ENCODE data around the gene RAET1E.

The RAET1E gene

DNA sequence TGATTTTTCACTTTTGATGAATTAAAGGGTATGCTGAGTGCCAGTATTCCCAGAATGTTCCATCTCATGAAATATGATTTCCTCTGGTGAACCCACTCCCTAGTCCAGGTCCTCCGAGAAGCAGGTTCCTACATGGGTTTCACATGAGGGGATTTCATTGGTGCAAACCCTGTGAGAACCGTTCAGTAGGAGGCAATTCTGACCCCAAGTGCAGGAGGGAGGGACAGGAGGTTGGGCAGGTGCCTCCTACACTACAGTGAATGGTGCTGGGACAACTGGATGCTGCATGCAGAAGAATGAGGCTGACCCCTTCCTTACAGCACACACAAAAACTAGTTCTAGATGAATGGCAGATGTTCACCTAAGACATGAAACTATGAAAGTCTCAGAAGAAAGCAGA, 38.8 kb upstream of the RAET1E start:
- no peaks in the 10 kb centered on the region for H3K9me3 ChIP-seq (ENCODE audit: control extremely low read depth in 1 of 5, control insufficient read depth in 4 of 5, insufficient read depth in 2 of 5, low read depth in 1 of 5, low read length in 4 of 5)
- DNase-seq = no peak
- POLR2A ChIA-PET = no interaction called here

GRCh38 chr6:149935668-149936067, 37.8 kb upstream of the RAET1E start:
- no peaks in the 10 kb centered on the region for H3K36me3 ChIP-seq (ENCODE audit: control insufficient read depth in 4 of 4, insufficient read depth in 4 of 4, low read length in 3 of 4)
- no peak overlapping the region for H3K4me3 ChIP-seq (ENCODE audit: control insufficient read depth in 1 of 7, extremely low read depth in 1 of 7, insufficient read depth in 4 of 7, low read depth in 2 of 7, low read length in 6 of 7)
- CTCF ChIA-PET = interaction anchor here (0.8 to 1.7 kb wide), 5 partner anchors 15 to 104 kb away, joined by 3 to 7 read pairs (median 4); no protein-coding TSS in a partner anchor
- POLR2A ChIA-PET = no interaction called here
- peaks cover 0 to 12% (median 10%) of the 10 kb centered on the region in 4 experiments for H3K4me1 ChIP-seq (ENCODE audit: control extremely low read depth in 1 of 4, control insufficient read depth in 4 of 4, insufficient read depth in 4 of 4, low read length in 3 of 4)
- H3K9me3 ChIP-seq (ENCODE audit: control extremely low read depth in 1 of 5, control insufficient read depth in 4 of 5, insufficient read depth in 2 of 5, low read depth in 1 of 5, low read length in 4 of 5) = no peaks in the 10 kb centered on the region
- no peak for DNase-seq
- peaks cover 35 to 96% (median 58%) of the 10 kb centered on the region in 5 experiments for H3K27me3 ChIP-seq (replicated peaks in 2 of 5; ENCODE audit: control insufficient read depth in 4 of 5, insufficient read depth in 5 of 5, low read length in 4 of 5)
- 46% methylated on average over 2 of the region's 2 CpGs for WGBS (ENCODE audit: insufficient coverage)
- no peak overlapping the region for H3K27ac ChIP-seq (ENCODE audit: insufficient read depth in 1 of 2, low read depth in 1 of 2, low read length in 2 of 2, poor library complexity in 1 of 2, severe bottlenecking in 2 of 2)

More for the DNA sequence above, 38.8 kb upstream of the RAET1E start:
- Histone ChIP-seq H3K4me3 (ENCODE audit: control insufficient read depth in 1 of 7, extremely low read depth in 1 of 7, insufficient read depth in 4 of 7, low read depth in 2 of 7, low read length in 6 of 7) (no peak overlapping the region), H3K27me3 (replicated peaks in 2 of 5; ENCODE audit: control insufficient read depth in 4 of 5, insufficient read depth in 5 of 5, low read length in 4 of 5) (peaks cover 35 to 95% (median 57%) of the 10 kb centered on the region in 5 experiments), H3K36me3 (ENCODE audit: control insufficient read depth in 4 of 4, insufficient read depth in 4 of 4, low read length in 3 of 4) (no peaks in the 10 kb centered on the region), H3K27ac (ENCODE audit: insufficient read depth in 1 of 2, low read depth in 1 of 2, low read length in 2 of 2, poor library complexity in 1 of 2, severe bottlenecking in 2 of 2) (no peak overlapping the region), H3K4me1 (ENCODE audit: control extremely low read depth in 1 of 4, control insufficient read depth in 4 of 4, insufficient read depth in 4 of 4, low read length in 3 of 4) (peaks cover 0 to 23% (median 17%) of the 10 kb centered on the region in 4 experiments)
- CTCF ChIA-PET = interaction anchor here (1.5 to 1.7 kb wide), 2 partner anchors 14 to 25 kb away, joined by 4 to 7 read pairs; no protein-coding TSS in a partner anchor
- 40% methylated on average over 1 of the region's 2 CpGs for WGBS (ENCODE audit: insufficient coverage)

- Histone ChIP-seq H3K4me3 (ENCODE audit: control insufficient read depth in 1 of 7, extremely low read depth in 1 of 7, insufficient read depth in 4 of 7, low read depth in 2 of 7, low read length in 6 of 7) (no peak overlapping the region), H3K9me3 (ENCODE audit: control extremely low read depth in 1 of 5, control insufficient read depth in 4 of 5, insufficient read depth in 2 of 5, low read depth in 1 of 5, low read length in 4 of 5) (no peaks in the 10 kb centered on the region), H3K27ac (ENCODE audit: insufficient read depth in 1 of 2, low read depth in 1 of 2, low read length in 2 of 2, poor library complexity in 1 of 2, severe bottlenecking in 2 of 2) (no peak overlapping the region), H3K27me3 (replicated peaks in 2 of 5; ENCODE audit: control insufficient read depth in 4 of 5, insufficient read depth in 5 of 5, low read length in 4 of 5) (peaks cover 31 to 96% (median 58%) of the 10 kb centered on the region in 5 experiments), H3K36me3 (ENCODE audit: control insufficient read depth in 4 of 4, insufficient read depth in 4 of 4, low read length in 3 of 4) (no peaks in the 10 kb centered on the region), H3K4me1 (ENCODE audit: control extremely low read depth in 1 of 4, control insufficient read depth in 4 of 4, insufficient read depth in 4 of 4, low read length in 3 of 4) (peaks cover 0 to 11% (median 10%) of the 10 kb centered on the region in 4 experiments)
- DNase-seq = no peak
- CTCF ChIA-PET = interaction anchor here (0.8 to 1.7 kb wide), 6 partner anchors 11 to 104 kb away, joined by 3 to 7 read pairs (median 4); no protein-coding TSS in a partner anchor
- POLR2A ChIA-PET = no interaction called here
- WGBS (ENCODE audit: insufficient coverage) = 54% methylated on average over 3 of the region's 4 CpGs
Observed at GRCh38 chr6:149935246-149935645, 37.3 kb upstream of the RAET1E start.

DNA sequence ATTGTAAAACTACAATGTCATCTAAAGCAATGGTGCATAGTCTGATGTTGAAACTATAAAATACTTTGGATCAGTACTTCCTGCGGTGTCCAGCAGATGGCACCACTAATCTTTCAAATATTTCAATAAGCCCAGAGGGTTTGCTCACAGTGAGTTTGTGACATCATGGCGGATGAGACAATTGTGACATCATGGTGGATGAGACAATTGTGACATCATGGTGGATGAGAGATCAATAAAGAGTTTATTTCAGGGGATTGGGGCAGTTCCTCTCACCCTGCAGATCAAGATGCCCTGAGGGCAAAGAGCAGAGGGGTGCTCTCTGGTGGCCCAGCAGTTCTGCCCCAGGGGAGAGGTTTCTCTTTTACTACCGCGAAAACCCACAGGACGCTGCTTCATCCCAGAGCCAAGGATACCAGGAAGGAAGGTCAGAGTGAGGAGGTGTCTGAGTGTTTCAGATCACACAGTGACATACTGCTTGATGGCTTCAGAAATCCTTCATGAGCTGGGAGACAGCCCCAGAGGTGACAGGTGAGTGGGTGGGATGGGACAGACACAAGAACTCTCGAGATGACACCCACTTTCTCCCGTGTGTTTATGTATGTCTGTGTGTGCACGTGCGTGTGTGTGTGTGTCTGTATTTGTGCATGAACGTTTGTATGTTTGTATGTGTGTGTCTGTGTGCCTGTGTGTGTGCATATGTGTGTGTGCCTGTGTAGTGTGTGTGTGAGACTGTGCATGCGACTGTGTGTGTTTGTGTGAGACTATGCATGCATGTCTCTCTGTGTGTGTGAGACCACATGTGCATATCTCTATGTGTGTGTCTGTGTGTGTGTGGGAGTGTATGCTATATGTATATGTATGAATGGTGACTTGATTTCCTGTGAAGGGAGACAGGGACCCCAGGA, 36.6 kb upstream of the RAET1E start:
- POLR2A ChIA-PET = no interaction called here
- peaks cover 29 to 96% (median 54%) of the 10 kb centered on the region in 5 experiments for H3K27me3 ChIP-seq (replicated peaks in 2 of 5; ENCODE audit: control insufficient read depth in 4 of 5, insufficient read depth in 5 of 5, low read length in 4 of 5)
- no peaks in the 10 kb centered on the region for H3K36me3 ChIP-seq (ENCODE audit: control insufficient read depth in 4 of 4, insufficient read depth in 4 of 4, low read length in 3 of 4)
- H3K27ac ChIP-seq (ENCODE audit: insufficient read depth in 1 of 2, low read depth in 1 of 2, low read length in 2 of 2, poor library complexity in 1 of 2, severe bottlenecking in 2 of 2) = no peak overlapping the region
- no peak overlapping the region for H3K4me3 ChIP-seq (ENCODE audit: control insufficient read depth in 1 of 7, extremely low read depth in 1 of 7, insufficient read depth in 4 of 7, low read depth in 2 of 7, low read length in 6 of 7)
- peak; percentile 80 to 89 (median 82) for DNase-seq
- H3K9me3 ChIP-seq (ENCODE audit: control extremely low read depth in 1 of 5, control insufficient read depth in 4 of 5, insufficient read depth in 2 of 5, low read depth in 1 of 5, low read length in 4 of 5) = no peaks in the 10 kb centered on the region
- CTCF ChIA-PET = interaction anchor here (1.0 to 1.5 kb wide), 2 partner anchors 10 to 82 kb away, joined by 3 to 4 read pairs; no protein-coding TSS in a partner anchor
- H3K4me1 ChIP-seq (ENCODE audit: control extremely low read depth in 1 of 4, control insufficient read depth in 4 of 4, insufficient read depth in 4 of 4, low read length in 3 of 4) = peaks cover 0 to 11% (median 10%) of the 10 kb centered on the region in 4 experiments
- 55% methylated on average over 9 of the region's 11 CpGs for WGBS (ENCODE audit: insufficient coverage)

- CTCF ChIA-PET = interaction anchor here (1.1 kb wide), 1 partner anchor 85 kb away, joined by 4 read pairs; no protein-coding TSS in a partner anchor
- 16% methylated on average over 2 of the region's 3 CpGs for WGBS (ENCODE audit: insufficient coverage)
- POLR2A ChIA-PET = no interaction called here
Observed at GRCh38 chr6:149933461-149933860, 35.5 kb upstream of the RAET1E start.

DNA sequence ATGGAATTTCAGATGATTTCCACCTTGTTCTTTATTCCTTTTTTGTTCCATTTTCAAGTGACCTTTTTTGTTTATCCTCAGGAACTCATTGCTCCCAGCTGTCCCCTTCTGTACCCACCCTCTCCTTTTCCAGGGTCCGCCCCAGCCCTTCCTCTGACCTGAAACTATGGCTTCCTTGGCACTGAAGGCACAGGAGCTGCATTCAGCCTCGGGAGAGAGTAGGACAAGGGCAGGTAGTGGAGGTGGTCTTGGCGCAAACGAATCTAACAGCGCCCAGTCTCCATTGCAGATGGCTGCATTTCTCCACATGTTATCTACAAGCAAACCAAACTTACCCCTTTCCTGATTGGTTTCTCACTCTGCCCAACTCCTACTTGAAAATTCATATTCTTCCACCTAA, 35.1 kb upstream of the RAET1E start:
- CTCF ChIA-PET = interaction anchor here (1.1 kb wide), 1 partner anchor 86 kb away, joined by 4 read pairs; no protein-coding TSS in a partner anchor

More at GRCh38 chr6:149933461-149933860, 35.5 kb upstream of the RAET1E start:
- Histone ChIP-seq H3K9me3 (ENCODE audit: control extremely low read depth in 1 of 5, control insufficient read depth in 4 of 5, insufficient read depth in 2 of 5, low read depth in 1 of 5, low read length in 4 of 5) (no peaks in the 10 kb centered on the region), H3K4me3 (ENCODE audit: control insufficient read depth in 1 of 7, extremely low read depth in 1 of 7, insufficient read depth in 4 of 7, low read depth in 2 of 7, low read length in 6 of 7) (no peak overlapping the region), H3K4me1 (ENCODE audit: control extremely low read depth in 1 of 4, control insufficient read depth in 4 of 4, insufficient read depth in 4 of 4, low read length in 3 of 4) (peaks cover 0 to 5% (median 4%) of the 10 kb centered on the region in 4 experiments), H3K27ac (ENCODE audit: insufficient read depth in 1 of 2, low read depth in 1 of 2, low read length in 2 of 2, poor library complexity in 1 of 2, severe bottlenecking in 2 of 2) (no peak overlapping the region), H3K36me3 (ENCODE audit: control insufficient read depth in 4 of 4, insufficient read depth in 4 of 4, low read length in 3 of 4) (no peaks in the 10 kb centered on the region), H3K27me3 (replicated peaks in 2 of 5; ENCODE audit: control insufficient read depth in 4 of 5, insufficient read depth in 5 of 5, low read length in 4 of 5) (peaks cover 25 to 93% (median 57%) of the 10 kb centered on the region in 5 experiments)
- DNase-seq = no peak

More for the DNA sequence above, 35.1 kb upstream of the RAET1E start:
- Histone ChIP-seq H3K36me3 (ENCODE audit: control insufficient read depth in 4 of 4, insufficient read depth in 4 of 4, low read length in 3 of 4) (no peaks in the 10 kb centered on the region), H3K4me1 (ENCODE audit: control extremely low read depth in 1 of 4, control insufficient read depth in 4 of 4, insufficient read depth in 4 of 4, low read length in 3 of 4) (peaks cover 0 to under 1% (median under 1%) of the 10 kb centered on the region in 4 experiments), H3K4me3 (ENCODE audit: control insufficient read depth in 1 of 7, extremely low read depth in 1 of 7, insufficient read depth in 4 of 7, low read depth in 2 of 7, low read length in 6 of 7) (no peak overlapping the region), H3K9me3 (ENCODE audit: control extremely low read depth in 1 of 5, control insufficient read depth in 4 of 5, insufficient read depth in 2 of 5, low read depth in 1 of 5, low read length in 4 of 5) (no peaks in the 10 kb centered on the region), H3K27ac (ENCODE audit: insufficient read depth in 1 of 2, low read depth in 1 of 2, low read length in 2 of 2, poor library complexity in 1 of 2, severe bottlenecking in 2 of 2) (no peak overlapping the region), H3K27me3 (replicated peaks in 2 of 5; ENCODE audit: control insufficient read depth in 4 of 5, insufficient read depth in 5 of 5, low read length in 4 of 5) (peaks cover 25 to 90% (median 57%) of the 10 kb centered on the region in 5 experiments)
- WGBS (ENCODE audit: insufficient coverage) = 18% methylated on average over 4 of the region's 5 CpGs
- POLR2A ChIA-PET = no interaction called here
- no peak for DNase-seq

All from common myeloid progenitor, CD34-positive (primary cell).